Stimulated activated CD8-positive, alpha-beta memory T cell treated with anti-CD3 and anti-CD28 coated beads, Interleukin-15, amount 100 ng/mL, for 24 hours (primary cell): ENCODE results near the gene EXOC2.
"Not testable (repeated sequence)": the region's sequence is repeated elsewhere in the genome, so short reads cannot be mapped to it uniquely, and the experiment has no call there.

ENCODE experiments used
- DNase-seq: peaks from one replicate; pipeline ENCODE4 v3.0.0-alpha.2; 2020; ENCODE audit warnings: low read depth

EXOC2 gene

DNA sequence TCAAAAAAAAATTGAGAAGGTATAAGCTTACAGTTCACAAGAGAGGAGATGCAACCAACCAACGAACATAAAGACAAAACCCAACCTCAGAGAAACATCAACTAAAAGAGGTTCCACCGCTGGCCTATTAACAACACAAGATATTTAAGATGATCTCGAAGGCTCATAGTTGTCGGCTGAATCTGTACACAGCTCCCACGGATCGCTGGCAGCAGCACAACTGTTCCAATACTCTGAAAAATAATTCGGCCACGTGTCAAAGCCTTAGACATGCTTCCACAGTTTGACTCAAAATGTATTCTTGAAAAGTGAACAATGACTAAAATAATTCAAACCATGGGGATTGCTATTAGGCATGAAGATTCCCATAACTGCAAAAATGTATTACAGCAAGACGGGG is 13.7 kb downstream of the EXOC2 start:
- DNase-seq: no peak

DNA sequence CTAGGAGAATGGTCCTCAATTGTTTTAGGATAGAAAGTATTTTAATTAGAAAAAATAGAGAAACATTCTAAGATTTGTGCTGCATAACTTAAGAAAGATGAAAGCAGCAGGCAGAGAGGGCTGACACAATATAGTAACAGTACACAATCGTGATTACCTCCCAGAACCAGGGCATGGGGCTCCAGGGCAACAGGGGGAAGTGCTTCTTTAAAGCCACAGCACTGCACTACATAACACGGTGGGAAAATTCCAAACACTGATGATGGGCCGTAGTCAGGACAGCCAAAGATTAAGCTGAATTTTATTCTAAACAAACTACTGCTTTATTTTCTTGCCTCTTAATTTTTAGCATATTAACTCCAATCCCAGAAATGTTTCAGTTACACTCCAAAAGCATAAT is 14.4 kb downstream of the EXOC2 start:
- no peak for DNase-seq

DNA sequence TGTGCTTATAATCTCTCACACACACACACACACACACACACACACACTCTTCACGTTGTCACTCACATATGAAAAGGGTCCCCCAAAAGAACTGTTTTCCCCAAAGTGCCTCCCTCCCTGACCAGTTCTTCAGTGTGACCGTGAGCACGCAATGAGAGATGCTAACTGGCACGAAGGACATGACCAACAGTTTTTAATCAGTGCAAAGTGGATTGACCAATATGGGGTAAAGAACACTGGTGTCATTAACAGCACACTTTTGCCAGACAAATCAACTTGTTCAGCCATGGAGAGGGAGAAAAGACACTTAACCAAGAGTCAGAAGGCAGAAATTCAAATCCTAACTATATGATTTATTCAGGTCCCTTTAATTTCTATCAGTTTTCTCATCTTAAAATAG is 15.0 kb downstream of the EXOC2 start:
- no peak for DNase-seq

DNA sequence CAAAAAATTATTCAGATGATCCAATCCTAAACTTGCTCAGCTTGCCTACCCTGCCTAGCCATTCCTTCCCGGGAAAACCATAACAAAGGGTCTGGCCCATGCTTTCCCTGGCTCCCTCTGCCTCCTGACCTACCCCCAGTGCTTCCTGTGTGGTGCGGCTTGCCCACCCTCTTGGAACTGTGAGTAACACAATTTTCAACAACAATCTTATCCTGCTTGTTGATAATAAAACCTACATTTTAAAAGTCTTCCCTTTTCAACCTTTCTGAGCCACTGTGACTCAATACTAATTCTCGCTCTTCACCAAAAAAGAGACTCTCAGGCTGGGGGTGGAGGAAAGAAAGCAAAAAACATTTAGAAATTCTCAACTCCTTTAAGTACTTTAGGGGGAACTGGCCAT is 18.0 kb downstream of the EXOC2 start:
- DNase-seq: no peak

DNA sequence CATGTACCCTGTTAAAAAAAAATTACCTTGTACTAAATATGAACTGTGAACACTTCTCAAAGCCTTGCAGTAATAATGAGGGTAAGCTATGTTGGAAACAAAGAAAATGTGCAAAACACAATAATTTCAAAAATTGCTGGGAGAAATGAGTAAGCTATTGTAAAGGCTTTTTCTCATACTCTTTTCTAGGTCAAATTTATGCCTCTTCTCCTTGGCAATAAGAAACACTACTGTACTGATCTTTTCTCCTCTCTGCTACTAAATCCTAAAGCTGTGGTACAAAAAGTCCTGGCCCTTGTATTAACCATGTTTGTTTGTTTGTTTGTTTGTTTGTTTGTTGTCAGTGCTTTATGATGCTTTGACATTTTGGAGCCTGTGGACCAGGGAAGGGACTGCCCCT is 18.5 kb downstream of the EXOC2 start:
- no peak for DNase-seq

DNA sequence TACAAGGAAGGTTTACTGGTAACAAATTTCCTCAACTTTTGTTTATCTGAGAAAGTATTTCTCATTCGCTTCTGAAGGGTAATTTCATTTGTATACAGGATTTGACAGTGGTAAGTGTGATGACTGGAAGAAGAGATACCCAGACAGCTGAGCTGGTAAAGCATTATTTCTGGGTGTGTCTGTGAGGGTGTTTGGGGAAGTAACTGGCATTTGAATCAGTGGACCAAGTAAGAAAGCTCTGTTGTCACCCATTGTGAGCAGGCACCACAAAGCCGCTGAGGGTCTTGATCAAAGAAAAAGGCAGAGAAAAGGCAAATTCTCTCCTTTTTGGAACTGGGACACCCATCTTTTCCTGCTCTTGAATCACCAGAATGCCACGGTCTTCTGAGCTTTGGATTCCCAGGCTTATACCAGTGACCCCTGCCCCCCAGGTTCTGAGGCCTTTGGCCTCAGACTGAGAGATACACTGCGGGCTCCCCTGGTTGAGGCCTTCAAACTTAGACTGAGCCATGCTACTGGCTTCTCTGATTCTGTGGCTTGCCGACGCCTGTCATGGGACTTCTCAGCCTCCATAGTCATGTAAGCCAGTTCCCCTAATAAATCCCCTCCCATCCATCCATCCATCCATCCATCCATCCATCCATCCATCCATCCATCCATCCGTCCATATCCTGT is 25.5 kb downstream of the EXOC2 start:
- DNase-seq: no peak

DNA sequence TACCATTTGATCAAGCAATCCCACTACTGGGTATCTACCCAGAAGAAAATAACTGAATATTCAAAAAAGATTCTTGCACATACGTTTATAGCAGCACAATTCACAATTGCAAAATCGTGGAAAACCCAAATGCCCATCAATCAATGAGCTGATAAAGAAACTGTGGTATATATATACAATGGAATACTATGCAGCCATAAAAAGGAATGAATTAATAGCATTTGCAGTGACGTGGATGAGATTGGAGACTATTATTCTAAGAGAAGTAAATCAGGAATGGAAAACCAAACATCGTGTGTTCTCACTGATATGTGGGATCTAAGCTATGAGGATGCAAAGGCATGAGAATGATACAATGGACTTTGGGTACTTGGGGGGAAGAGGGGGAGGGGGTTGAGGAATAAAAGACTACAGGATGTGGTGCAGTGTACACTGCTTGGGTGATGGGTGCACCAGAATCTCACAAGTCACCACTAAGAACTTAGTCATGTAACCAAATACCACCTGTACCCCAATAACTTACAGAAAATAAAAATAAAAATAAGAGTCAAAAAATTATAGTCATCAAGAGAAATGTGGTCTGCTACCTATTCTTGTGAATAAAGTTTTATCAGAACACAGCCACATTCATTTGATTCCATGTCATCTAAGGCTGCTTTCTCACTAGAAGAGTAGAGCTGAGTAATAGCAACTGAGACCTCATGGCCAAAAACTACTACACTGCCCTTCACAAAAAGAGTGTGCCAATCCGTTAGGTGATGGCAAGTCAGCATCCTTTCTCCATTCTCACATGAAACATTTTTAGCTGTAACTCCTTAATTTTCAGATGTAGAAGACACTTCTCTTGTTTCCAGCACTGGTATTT is 27.3 kb downstream of the EXOC2 start:
- DNase-seq: no peak

- not testable (repeated sequence) for DNase-seq
These were observed 29.2 kb downstream of the EXOC2 start for GRCh38 chr6:663788-664187.

GRCh38 chr6:659716-660581 is 33.0 kb downstream of the EXOC2 start:
- no peak for DNase-seq

GRCh38 chr6:658244-658643 is 34.7 kb downstream of the EXOC2 start:
- no peak for DNase-seq

GRCh38 chr6:657743-658142 is 35.2 kb downstream of the EXOC2 start:
- no peak for DNase-seq

DNA sequence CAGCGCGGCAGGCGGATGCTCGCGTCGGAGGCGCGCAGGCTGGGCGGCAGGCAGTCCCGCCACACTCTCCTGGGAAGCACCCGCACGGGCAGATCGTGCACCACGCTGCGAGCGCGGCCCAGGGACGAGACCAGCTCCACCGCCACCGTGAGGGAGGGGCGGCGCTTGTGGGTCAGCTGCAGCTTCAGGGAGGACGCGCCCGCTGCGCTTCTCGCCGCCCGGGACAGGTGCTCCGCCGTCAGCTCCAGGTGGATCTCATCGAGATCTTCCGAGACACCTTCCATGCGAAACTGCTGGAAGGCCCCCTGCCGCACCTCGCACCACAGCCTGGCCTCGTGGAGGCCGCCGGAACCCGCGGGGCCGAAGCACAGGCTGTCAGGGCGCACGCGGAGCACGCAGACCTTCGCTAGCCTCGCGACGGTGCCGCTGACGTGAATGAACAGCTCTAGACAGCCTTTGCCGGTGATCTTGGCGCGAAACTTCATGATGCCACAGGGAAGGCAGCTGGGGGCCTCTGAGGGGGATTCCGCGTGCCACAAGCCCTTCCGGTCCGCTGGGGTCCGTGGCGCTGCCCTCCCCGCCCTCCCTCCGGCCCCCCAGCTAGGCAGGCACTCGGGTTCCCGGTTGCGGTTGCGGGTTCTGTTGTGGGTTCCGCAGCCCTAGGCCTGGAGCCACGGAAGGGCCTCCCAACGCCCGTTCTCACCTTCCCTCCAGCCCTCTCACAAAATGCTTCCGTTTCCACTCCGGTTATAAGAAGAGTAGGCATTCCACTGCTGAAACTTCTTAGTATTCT is 36.3 kb downstream of the EXOC2 start, which contains the start of gene HUS1B:
Gene HUS1B (minus strand): TSS at position 641 of the 793 bp plus-strand sequence. CDS start 156 bp downstream, at position 485.
- no peak for DNase-seq

DNA sequence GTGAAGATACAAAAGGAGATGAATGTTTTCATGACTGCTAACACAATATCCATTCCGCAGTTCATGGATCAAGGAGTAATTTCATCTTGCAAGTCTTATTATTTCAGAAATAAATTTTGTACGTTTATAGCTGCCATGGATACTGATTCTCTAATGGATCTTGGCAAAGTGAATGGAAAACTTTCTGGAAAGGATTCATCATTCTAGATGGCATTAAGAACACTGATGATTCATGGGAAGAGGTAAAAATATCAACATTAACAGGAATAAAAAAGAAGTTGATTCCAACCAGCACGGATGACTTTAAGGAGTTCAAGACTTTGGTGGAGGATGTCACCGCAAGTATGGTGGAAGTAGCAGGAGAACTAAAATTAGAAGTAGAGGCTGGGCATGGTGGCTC is 38.8 kb downstream of the EXOC2 start:
- no peak for DNase-seq

DNA sequence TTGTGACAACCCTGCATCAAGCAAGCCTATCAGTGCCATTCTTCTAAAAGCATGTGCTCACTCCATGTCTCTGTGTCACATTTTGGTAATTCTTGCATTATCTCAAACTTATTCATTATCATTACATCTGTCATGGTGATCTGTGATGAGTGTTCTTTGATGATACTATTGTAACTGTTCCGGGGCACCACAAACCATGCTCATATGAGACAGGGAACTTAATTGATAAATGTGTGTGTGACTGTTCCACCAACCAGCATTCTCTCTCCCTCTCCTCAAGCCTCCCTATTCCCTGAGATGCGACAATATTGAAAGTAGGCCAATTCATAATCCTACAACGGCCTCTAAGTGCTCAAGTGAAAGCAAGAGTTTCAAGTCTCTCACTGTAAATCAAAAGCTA is 40.1 kb downstream of the EXOC2 start:
- no peak for DNase-seq

DNA sequence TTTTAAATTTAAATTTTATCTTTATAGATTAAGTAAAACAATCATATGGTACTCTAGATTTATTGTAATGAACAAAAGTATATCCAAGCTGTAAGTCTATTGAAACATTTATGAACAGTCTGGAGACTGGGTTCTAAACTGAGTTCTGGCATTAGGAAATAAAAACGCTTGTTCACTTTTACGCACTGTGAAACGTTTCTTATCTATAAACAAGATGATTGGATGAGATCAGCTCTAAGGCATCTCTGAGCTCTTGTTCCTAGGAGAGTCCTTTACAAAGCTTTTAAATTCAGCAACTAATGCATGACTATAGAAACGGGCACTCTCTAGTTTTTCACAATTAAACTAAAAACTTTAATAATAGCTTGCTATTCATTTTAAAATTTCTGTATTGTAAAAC is 42.8 kb downstream of the EXOC2 start:
- DNase-seq: no peak

DNA sequence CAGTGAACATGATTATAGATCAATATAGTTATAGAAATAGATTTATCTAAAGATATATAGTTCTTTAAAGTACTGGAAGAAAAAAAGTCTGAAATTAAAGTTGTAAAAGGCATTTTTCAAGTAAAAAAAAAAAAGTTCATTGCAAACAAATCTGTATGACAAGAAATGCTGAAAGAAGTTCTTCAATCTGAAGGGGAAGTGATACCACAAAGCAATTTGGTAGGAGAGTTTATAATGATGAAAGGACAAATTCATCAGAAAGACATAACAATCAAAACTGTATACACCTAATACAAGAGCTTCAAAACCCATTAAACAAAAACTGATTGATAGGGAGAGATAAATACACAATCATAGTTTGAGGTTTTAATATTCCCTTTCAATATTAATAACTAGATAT is 50.1 kb downstream of the EXOC2 start:
- no peak for DNase-seq

- DNase-seq: no peak
These were observed 51.5 kb downstream of the EXOC2 start for GRCh38 chr6:641225-641985.

DNA sequence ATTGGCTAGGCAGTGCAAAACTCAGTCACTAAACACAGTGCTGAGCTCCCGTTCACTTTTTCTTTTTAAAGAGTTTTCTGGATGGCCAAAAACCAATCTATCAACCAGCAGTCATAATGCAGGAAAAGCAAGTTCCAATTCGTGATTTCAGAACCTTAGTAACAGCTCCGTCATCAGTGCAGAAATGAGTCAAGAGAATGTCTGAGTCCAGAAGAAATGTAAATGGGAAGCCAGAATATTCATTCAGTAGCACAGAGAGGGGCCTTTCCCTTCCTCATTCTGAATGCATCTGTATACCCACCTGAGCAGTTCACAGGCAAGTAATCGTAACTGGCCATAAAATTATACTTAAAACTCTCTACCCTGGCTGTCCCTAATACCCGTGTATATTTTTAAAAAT is 56.5 kb downstream of the EXOC2 start:
- no peak for DNase-seq

- DNase-seq: no peak
These were observed 57.7 kb downstream of the EXOC2 start for GRCh38 chr6:635233-635632.

- DNase-seq: no peak
These were observed 59.3 kb downstream of the EXOC2 start for GRCh38 chr6:633611-634010.

DNA sequence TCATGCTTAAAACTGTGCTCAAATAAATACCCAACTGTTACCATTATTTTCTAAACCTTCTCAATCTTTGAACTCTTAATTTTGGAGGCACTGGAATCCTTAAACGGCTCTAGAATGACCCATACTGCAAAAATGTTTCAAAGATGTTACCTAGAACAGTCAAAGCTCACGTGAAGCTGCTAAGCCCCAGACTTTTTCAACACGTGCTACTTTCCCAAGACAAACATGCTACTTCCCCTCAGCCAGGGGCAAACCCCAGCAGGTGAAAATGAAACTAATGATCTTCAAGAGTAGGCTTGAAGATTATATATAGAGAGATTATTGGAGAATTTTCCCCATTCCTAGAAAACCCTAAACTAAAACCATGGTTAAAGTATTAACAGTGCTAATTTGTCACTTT is 64.2 kb downstream of the EXOC2 start:
- no peak for DNase-seq
